Right hindlimb (tissue), 1 donor: ENCODE data around the gene CNNM1.

Source experiments
- DNase-seq: peaks from one replicate; pipeline ENCODE4 v3.0.0-alpha.2; 2018

CNNM1 gene

DNA sequence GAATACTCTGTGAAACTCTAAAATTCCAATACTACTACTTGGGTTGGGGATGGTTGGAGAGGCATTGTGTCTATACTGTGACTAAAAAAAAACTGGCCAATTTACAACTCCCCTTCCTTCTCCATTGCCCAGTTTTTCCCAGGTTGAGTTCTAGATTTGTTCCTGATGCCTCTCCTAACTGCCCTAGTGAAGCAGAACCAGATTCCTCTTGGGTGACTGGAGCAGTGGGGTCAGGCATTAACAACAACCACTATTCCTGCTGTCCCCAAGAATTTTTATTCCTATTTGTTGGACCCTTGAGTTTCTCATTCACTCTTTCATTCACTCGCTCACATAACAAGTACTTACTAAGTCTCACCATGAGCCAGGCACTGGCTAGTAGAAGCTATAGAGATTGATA lies 95.5 kb downstream of the CNNM1 start:
- DNase-seq, result no peak

DNA sequence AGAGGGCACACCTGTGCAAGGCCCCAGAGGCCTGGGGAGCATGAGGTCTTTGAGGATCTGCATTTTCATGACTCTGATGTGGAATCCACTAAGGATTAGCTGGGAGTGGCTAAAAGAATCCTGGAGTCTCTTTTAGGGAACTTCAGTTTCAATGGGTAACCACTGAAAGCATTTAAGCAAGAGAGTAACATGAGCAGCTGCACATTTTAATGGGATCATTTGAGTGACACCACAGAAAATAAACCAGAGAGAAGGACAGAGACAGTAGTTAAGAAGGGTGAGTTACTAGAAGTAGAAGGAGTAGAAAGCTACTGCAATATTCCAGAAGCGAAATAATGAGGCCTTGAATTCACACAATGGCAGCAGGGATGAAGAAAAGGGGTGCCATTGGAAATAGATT lies 96.0 kb downstream of the CNNM1 start:
- no peak for DNase-seq

DNA sequence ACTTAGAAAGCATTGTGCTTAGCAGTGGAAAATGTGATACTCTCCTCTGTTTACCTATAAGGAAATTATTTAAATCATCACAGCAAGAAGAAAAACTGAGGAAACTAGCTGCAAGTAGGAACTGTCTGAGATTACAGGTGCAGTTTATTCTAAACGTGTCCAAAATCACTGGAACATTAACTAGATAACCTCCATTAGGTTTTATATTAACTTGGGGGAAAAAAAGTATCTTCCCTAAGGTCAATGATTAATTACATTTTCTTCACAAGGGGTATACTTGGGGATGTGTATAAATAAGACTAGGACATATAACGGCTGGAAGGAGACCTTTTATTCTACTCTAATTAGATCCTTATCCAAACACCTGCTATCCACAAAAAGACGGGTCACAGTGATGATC lies 97.5 kb downstream of the CNNM1 start:
- DNase-seq, result no peak

DNA sequence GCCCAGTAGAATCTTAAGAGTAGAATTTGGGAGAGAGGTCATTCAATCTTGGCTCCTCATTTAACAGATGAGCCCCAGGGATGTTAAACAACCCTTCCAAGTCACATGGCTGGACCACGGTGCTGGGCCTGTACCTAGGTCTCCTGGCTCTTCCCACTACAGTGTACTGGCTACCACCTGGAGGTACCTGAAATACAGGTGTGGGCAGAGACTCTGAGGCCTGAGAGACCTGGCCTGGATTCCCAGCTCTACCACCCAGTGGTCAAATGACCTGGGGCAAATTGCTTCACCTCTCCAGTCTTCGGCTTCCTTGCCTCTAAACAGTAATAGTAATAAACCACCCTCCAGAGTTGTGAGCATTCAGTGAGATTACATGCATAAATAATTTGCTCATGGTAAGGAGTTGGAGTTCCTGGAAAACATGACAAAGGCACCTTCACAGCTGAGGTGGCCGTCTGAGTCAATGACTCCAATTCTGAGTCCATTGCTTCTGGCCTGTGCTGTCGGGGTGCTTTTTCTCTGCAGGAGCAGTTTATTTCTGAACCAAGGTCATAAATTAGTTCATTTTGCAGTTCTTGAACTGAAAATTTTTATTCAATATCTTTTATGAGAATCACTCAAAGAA lies 98.5 kb downstream of the CNNM1 start:
- DNase-seq, result no peak

DNA sequence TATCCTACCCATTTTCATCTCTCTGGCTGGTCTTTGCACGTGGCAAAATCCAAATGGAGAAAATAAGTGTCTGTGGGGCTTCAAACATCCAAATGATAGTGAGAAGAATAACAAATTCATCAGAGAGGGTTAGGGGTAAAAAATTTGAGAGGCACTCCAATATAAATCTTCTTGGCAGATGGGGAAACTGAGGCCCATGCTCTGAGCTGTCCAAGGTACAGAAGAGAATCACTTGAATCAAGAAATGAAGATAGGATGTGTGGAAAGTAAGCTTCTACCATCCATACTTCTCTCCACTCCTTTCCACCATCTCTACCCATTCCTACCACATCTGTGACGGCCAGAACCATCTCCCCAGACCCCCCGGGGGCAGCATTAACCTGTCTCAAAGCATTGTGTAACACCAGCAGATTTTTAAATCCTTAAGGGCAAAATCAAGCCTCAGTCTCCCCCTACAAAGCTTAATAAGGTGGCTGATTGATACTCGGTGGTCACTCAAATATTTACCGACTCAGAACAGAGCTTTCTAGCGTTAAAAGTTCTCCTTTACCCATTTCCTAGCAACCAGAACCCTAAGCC lies 100.5 kb downstream of the CNNM1 start:
- DNase-seq, result no peak

DNA sequence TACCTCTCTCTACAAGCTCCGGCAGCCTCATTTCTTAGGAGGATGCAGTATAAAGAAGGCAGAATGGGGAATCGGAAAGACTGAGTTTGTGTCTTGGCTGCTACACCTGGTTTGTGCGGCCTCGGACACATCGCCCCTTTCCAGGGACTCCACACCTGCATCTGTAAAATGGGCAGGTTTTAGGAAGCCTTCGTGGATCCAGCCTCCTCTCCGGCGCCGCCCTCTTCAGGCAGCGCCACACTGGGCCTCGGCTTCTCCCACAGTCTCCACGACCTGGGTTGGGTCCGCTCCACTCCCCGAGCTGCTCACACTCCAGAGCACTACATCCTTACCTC lies 100.9 kb downstream of the CNNM1 start:
- DNase-seq, result no peak

DNA sequence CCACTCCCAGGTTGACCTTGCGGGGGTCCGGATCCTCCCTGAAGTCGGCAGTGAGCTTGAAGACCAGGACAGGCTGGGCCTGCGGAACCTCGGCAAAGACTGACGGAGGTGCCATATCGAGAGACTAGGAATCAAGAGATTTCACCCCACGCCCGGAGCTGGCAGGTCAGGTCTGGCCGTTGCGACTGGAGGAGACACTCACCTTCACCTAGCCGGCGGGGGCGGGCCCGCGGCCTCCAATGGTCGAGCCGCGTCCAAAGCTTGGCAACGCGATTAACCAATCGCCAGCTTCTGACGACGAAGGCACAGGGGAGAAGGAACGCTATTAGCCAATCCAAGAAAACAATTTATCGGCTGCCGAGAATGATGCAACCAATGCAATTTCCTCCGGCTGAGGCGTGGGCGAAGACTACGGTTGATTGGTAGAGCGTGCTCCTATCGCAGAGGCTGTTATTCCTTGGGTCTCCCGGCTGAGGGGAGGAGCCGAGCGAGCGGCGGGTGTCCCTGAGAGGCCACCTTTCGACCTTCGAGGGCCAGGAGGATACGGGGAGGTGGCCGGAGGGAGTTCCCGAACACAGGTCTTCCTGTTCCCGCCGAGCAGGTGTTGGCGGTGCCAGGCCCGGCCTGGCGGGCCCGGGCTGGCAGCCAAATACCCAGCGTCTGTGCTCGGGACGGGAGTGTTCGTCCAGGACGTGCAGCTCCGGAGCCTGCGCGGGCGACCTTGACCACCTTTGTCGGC lies 101.5 kb downstream of the CNNM1 start, which contains the start of gene GOT1:
TSS of gene GOT1 (minus strand) at position 174 of the 739 bp plus-strand sequence. CDS start at position 115, 59 bp downstream.
- peak; percentile 98 for DNase-seq

DNA sequence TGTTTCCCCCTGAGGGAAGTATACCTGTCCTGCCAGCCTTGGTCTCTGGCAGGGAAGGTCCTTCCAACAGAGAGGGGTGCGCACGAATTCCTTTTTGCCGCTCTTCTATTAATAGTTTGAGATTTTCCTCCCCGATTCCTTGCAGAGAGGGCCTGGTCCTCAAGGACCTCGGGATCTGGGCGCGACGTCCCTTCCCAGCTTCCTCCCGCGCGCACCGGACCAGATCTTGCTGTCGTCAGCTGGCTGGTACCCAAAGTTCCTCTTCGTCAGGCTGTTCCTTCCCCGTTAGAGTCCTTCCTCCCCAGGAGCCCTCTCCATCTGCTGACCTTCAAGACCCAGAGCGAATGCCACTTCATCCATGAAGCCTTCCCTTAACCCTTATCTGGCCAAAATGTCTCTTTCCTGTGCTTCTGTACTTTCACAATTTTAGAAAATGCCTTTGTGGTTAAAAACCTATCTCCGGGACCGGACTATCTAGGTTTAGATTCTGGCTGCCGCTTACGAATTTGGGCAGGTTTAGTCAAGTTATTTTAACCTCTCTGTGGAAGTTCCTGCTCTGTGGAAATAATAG lies 102.1 kb downstream of the CNNM1 start:
- DNase-seq, result peak; percentile 56

DNA sequence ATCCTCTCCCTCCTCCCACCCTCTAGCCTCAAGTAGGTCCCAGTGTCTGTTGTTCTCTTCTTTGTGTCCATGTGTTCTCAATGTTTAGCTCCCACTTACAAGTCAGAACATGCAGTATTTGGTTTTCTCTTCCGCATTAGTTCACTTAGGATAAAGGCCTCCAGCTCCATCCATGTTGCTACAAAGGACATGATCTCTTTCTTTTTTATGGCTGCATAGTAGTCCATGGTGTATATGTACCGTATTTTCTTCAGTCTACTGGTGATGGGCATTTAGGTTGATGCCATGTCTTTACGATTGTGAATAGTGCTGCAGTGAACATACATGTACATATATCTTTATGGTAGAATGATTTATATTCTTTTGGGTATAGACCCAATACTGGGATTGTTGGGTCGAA lies 102.9 kb downstream of the CNNM1 start:
- no peak for DNase-seq

DNA sequence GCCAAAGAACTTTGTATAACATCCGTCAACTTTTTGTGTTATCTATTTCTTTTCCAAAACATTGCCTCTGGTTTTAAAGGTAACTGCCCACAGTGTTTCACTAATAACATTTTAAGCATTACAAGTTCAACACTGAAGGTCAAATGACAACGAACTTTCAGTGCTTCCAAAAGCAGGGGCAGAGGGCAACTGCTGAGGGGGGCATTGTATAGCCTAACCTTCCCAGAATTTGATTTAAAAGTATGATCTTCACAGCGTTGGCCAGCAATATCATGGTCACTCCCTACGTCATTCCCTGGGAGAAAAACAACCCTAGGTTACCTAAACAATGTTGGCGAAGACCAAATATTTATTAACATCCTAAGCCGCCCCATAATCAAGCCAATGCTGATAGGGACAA lies 103.7 kb downstream of the CNNM1 start:
- DNase-seq, result no peak

DNA sequence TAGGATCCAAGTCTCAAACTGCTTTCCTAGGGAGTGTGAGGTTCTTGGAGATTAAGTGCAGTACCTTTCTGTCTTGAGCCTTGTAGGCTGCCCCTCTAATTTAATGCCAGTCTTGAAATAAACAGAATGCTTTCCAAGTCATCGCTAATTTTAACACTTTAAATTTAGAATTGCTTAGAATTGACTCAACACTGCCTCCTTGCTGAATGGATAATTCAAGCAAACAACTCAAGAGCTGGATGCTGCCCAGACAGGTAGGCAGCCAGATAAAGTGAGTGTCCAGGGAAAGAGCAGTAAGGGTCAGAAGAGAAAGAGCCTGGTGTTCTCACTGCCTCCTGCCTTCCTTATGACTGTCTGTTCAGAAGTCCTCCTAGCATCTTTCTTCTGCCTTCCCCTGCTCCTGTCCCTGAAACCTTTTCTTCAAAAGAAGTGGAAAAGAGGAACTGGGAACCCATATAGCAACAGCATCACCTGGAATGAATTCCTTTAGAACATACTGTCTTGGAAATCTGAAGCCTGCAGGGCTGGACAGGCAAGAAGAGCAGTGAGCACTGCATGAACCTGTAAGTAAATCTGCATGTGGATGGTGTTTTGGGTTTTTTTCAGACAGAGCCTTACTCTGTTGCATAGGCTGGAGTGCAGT lies 104.3 kb downstream of the CNNM1 start:
- DNase-seq, result no peak

DNA sequence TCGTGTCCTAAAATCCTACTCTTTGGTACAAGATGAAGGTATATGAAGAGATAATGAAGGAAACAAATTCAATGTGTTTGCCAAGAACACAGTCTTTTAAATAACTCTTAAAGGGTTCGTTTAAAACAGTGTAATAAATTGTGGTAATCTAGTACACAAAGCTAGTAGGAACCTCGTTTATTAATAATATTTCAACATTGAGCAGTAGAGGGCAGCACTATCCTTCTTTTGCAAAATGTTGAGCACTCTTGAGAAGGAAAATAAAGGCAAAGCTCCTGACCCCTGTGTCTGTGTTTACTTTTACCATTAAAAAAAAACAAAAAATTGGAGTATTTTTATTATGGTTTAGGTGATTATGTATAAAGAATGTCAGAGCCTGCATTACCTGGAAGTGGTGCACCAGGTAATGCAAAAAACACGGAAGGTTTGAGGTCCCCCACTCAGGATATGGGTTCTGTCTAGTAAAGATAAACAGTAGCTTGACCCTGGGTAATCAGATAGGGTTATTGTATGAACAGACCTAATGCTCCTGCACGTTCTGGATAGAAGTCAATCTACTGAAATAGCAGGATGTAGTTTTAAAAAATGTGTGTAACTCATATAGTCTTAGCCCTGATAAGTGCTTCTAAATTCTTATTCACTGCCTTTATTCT lies 107.0 kb downstream of the CNNM1 start:
- no peak for DNase-seq

DNA sequence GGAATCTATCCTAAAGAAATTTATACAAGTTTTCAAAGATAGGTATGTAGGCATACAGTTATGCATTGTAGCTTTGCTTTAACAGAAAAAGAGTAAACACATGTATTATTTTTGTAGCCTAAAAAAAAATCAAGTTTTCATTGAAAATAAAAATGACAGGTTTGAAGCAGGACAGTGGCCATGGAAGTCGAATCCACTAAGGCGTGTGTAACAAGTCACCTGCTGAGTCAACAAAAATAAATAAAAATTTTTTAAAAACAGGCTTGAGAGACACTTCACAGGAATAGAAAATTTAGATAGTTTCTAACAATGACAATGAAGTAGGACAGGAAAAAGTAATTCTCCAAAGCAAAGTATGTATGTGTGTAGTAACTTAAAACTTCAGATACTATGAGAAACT lies 109.7 kb downstream of the CNNM1 start:
- no peak for DNase-seq

DNA sequence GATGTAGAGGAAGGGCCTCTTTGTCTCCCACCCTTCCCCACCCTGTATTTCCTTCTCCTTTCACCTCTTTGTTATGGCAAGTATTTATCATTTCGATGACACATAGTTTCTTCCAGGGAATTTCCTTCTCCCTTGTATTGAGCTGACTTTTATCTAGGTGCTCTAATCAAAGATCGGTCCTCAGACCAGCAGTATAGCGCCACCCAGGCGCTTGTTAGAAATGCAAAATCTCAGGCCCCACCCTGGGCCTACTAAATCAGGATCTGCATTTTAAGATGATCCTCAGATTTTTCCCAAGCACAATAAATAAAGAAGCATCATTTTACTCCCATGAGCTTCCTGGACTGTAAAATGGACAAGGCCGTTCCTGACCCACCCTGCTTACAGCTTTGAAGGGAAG lies 113.2 kb downstream of the CNNM1 start:
- no peak for DNase-seq

DNA sequence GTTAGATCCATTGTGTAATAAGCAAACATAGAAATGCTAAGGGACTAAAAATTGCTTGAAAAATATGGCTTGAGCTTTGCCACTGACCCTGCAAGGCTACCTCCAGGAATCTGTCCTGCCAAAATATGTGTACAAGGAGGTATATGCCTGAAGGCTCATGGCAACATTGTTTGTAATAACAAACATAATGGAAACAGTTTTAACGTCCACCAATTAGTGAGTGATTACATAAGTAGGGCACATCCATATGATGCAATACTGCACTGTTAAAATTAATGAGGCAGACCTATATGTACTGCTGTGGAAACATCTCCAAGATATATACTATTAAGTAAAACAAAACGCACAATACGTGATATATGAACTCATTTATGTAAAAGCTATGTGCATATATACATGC lies 114.3 kb downstream of the CNNM1 start:
- no peak for DNase-seq
